SHP77 (cell line): ENCODE measurements around the gene SLC11A1.

Experiments used
- DNase-seq, 2 experiments: peaks; one replicate each; lab custom pipeline; 2025; lab: John Stamatoyannopoulos, UW

SLC11A1 gene

DNA sequence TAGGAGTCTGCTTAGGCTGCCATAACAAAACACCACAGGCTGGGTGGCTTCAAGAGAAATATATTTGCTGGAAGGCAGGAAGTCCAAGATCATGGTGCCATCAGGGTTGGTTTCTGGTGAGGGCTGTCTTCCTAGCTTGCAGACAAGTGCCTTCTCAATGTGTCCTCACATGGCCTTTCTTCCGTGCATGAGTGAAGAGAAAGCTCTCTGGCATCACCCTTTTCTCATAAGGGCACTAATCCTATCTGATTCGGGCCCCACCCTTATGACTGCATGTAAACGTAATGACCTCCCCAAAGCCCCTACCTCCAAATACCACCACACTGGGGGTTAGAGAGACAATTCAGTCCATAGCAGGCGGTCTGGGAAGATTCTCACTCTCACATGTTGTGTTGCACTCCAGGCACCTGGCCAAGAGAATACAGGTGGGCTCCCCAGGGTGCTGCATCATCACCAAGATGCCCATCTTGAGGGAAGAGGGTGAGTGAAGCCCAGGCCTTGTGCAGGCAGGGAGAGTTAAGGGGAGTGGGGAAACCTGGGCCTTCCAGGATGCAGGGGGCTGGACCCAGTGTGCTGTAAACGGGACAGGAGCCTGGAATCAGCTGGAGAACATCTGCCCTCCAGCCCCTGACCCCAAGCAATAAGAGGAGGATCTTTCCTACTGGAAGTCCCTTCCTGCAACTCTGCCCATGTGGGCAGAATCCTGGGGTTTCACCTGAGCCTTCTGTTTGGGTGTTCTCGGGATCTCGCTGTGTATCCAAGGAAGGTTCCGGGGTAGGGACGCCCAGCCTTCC lies 15.3 kb upstream of the SLC11A1 start:
- DNase-seq, result no peak

DNA sequence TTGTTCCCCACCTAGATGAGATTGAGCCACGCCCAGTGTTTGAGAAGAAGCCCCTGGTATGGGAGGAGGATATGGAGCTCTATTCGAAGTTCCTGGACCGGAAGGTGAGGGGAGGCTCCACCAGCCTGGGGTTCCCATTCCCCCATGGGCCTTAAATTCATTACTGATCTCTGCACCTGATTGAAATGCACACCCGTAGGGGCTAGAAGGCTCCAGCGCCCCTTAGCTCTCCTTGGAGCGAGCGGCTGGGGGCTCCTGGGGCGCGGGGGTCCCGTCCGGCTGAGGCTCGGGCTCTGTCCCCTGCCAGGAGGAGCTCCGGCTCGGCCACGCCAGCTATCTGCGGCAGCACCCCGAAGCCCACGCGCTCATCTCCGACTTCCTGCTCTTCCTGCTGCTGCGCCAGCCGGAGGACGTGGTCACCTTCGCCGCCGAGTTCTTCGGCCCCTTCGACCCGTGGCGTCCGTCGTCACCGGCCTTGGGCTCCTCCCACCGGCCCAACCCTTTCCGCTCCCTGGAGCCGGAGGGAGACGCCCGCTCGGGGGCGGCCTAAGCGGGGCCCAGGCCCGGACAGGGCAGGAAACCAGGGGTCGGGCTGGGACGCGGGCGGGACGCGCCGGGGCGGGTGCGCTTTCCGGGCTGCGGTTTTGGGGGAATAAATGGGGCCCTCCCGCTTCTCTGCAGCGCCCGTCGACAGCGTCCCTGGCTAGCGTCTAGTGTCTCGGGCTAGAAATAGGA lies 14.5 kb upstream of the SLC11A1 start:
- DNase-seq, result no peak

DNA sequence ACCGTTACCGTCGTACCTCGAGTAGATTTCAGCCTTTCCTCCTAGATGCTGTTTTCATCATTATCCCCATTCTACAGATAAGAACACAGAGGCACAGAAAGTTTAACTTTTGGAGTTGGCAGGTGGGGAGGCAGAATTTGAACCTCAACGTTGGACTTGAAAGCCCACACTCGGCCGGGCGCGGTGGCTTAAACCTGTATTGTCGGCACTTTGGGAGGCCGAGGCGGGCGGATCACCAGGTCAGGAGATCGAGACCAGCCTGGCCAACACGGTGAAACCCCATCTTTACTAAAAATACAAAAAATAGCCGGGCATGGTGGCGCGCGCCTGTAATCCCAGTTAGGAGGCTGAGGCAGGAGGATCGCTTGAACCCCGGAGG lies 13.9 kb upstream of the SLC11A1 start:
- DNase-seq, result no peak

DNA sequence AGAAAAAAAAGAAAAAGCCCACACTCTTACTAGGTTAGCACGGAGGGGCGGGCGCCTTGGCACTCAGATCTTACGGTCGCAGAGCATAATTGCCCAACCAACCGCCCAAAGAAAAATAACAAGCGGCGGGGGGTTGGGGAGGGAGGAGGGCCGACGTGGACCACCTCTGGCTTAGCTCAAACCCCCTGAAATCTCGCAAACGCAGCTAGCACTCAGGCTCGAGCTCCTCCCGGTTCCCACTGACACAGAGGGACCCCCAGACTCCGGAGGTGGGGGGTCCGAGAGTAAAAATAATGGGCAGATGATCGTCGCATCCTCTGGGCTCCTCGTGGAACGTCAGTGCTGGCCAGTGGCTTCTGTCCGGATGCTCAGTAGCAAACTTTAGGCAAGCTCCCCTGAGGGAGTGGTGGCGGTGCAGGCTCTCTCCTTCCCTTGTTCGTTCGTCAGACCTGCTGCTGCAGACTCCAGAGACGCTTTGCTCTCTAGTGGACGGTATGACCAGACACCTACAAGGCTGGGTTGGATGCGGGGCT lies 13.4 kb upstream of the SLC11A1 start:
- DNase-seq, result peak; percentile 53 to 69

DNA sequence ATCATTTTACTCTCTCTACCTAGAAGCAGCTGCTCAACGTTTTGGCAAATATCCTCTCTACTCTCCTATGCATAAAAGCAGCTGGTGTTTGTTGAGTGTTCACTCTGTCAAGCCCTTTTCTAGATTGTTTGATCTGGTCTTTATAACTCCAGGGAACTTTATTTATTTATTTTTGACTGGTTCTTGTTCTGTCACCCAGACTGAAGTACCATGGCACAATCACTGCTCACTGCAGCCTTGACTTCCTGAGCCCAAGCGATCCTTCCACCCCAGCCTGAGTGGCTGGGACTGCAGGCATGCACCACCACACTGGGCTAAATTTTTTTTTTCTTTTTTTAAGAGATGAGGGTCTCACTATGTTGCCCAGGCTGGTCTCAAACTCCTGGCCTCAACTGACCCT lies 12.7 kb upstream of the SLC11A1 start:
- DNase-seq, result peak; percentile 44 to 54

DNA sequence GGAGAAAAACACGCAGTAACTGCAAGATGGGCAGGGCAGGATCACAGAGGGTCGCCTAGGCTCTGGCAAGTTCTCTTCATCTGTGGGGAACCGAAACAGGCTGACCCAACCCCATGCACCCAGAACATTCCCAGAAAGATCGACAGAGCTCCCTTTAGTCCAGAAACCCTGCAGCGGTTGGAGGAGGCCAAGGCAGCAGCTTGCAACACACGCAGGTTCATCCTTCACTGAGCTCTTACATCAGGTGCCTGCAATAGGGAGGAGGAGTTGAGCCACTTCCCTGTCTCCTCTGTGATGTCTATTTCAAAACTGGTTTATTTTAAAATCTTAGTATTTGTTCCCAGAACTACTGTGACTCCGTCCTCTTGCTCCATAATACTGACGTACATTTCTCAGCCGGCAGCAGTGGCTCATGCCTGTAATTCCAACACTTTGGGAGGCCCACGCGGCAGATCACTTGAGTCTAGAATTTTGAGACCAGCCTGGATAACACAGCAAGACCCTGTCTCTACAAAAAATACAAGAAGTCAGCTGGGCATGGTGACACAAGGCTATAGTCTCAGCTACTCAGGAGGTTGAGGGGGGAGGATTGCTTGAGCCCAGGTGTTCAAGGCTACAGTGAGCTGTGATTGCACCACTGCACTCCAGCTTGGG lies 11.5 kb upstream of the SLC11A1 start:
- DNase-seq, result no peak

DNA sequence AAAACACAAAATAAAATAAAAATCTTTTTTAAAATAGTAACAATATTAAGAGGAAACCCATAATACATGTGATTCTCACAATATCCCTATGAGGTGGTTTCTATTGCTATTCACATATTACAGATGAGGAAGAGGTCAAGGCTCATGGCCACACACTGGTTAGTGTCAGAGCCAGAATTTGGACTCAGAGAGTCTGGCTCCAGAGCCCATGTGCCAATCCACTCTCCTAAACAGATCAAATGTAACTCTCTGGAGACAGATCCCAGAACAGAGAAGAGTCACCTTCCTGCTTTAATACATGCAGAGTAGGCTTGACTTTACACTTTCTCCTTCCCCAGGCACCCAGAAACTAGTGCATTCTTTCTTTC lies 10.1 kb upstream of the SLC11A1 start:
- DNase-seq, result no peak

DNA sequence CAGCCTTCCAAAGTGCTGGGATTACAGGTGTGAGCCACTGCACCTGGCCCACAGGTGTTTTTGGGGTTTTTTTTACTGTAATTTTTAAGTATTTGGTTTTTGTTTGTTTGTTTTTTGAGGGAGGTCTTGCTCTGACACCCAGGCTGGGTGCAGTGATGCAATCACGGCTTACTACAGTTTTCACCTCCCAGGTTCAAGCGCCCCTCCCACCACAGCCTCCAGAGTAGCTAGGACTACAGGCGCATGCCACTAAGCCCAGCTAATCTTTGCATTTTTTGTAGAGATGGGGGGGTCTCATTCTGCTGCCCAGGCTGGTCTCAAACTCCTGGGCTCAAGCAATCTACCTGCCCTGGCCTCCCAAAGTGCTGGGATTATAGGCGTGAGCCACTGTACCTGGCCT lies 7.3 kb upstream of the SLC11A1 start:
- no peak for DNase-seq

DNA sequence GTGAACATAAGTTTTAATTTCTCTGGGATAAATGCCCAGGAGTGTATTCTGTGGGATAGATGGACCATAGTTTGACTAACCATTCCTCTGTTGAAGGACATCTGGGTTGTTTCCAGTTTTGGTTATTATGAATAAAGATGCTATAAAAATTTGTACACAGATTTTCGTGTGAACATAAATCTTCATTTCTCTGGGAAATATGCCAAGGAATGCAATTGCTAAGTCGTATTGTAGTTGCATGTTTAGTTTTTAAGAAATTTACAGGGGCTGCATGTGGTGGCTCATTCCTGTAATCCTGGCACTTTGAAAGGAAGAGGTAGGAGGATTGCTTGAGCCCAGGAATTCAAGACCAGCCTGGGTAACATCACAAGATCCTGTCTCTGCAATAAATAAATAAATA lies 6.9 kb upstream of the SLC11A1 start:
- no peak for DNase-seq

DNA sequence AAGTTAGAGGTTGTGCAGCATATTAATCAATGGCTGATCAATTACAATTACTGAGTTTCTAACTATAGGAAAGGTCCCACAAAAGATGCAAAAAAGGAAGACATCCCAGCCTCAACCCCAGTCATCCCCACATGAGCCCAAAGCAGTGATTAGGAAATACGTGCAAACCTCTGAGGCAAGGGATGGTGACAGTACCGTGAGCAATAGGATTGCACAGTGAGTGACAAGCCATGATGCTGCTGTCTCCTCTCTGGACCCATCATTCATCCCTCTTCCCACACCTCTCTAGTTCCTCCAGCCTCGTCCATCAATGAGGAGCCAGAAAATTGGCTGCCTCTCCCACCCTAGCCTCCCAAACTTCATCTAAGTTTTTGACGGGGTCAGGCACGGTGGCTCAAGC lies 4.0 kb upstream of the SLC11A1 start:
- DNase-seq, result no peak

DNA sequence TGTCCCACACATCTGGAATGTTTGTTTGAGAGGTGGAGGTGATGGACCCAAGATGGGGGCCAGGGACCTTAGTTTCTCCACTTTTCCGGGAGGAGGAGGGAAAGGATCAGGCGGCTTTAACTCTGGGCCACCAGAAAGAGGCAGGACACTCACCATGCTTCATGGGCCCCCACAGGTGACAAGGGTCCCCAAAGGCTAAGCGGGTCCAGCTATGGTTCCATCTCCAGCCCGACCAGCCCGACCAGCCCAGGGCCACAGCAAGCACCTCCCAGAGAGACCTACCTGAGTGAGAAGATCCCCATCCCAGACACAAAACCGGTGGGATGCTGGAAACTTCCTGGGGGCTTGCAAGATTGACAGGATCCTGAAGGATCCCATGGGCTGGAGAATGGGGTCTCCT lies 712 bp downstream of the SLC11A1 start:
- DNase-seq, result no peak

DNA sequence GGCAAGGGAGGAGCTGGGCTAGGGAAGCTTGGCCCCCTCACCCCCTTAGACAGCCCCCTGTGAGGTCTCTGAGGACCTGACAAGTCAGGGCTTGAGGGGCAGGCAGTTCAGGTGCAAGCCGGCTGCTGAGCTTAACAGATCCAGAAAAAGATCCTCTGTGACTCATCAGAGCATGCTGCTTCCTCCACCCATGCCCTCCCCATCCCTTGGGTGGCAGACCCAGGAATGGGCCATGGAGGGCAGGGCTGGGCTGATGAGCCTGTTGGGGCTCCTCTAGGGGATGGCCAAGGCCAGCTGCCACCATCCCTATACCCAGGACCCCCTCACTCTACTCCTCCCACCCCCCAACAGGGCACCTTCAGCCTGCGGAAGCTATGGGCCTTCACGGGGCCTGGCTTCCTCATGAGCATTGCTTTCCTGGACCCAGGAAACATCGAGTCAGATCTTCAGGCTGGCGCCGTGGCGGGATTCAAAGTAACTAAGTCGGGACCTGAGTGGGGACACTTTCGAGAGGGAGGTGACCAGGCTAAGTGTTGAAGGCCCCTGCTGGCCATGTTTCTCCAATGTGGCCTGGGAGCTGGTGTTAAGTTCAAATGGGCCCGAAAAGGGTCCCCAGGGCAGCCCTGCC lies 1.9 kb downstream of the SLC11A1 start:
- DNase-seq, result no peak

DNA sequence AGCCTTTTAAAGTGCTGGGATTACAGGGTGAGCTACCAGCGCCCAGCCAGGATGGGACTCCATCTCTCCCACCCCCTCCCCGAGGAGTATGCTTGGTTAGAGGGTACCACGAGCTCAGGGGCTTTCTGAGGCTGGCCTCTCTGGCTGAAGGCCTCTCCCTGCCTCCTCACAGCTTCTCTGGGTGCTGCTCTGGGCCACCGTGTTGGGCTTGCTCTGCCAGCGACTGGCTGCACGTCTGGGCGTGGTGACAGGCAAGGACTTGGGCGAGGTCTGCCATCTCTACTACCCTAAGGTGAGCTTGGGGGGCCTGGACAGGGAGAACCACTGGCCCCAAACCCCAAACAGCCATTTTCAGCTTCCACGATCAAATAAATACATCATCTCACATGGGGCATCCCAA lies 2.9 kb downstream of the SLC11A1 start:
- no peak for DNase-seq

DNA sequence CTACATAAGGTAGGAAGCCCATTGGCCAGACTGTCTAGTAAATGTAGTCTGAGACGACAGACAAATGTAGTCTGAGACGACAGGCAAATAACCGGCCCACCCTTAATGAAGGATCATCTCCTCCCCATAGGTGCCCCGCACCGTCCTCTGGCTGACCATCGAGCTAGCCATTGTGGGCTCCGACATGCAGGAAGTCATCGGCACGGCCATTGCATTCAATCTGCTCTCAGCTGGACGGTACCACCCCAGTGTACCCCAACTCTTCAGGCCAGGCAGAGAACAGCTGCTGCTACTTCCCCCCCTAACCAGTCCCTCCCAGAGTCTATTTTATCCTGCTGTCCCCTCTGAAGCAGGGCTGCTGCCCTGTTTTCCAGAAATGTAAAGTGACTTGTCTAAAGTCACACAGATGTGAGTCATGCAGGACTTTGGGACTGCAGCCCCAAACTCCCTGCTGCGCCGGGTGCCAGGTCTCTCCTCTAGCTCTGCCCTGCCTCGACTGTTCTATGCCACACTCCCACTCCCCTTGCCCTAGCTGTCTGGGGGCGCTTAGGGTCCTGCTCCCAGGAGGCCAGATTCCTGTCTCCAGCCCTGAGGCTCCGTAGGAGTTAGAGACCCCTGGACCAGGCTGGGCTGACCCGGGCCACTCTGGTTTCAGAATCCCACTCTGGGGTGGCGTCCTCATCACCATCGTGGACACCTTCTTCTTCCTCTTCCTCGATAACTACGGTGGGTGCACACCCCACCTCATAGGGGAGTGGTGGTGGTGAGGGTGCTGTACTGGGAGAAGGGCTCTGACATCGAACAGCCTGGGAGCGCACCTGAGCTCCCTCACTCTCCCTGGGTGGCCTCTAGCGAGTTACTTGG lies 4.7 kb downstream of the SLC11A1 start:
- no peak for DNase-seq

DNA sequence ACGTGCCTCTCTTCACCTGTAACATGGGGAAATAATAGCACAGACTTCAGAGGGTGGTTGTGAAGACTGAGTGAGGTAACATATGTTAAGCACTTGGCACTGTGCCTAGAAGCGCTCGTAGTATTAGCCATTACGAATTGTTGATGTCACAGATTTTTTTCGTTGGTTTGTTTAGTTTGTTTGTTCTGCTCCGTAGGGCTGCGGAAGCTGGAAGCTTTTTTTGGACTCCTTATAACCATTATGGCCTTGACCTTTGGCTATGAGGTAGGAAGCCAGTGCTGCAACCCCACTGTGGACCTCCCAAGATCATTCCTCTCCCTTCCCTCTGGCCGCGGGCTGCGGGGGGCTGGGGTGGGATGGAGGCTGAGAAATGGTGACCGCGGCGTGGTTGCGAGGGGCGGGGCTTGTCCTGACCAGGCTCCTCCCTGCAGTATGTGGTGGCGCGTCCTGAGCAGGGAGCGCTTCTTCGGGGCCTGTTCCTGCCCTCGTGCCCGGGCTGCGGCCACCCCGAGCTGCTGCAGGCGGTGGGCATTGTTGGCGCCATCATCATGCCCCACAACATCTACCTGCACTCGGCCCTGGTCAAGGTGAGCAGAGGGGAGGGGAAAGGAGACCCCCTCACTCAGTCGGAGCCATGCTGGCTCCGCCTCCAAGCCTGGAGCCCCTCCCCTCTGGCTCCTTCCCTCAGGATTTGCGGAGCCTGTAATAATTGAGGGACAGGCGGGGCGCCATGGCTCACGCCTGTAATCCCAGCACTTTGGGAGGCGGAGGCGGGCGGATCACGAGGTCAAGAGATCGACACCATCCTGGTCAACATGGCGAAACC lies 5.5 kb downstream of the SLC11A1 start:
- peak; percentile 58 to 65 for DNase-seq

DNA sequence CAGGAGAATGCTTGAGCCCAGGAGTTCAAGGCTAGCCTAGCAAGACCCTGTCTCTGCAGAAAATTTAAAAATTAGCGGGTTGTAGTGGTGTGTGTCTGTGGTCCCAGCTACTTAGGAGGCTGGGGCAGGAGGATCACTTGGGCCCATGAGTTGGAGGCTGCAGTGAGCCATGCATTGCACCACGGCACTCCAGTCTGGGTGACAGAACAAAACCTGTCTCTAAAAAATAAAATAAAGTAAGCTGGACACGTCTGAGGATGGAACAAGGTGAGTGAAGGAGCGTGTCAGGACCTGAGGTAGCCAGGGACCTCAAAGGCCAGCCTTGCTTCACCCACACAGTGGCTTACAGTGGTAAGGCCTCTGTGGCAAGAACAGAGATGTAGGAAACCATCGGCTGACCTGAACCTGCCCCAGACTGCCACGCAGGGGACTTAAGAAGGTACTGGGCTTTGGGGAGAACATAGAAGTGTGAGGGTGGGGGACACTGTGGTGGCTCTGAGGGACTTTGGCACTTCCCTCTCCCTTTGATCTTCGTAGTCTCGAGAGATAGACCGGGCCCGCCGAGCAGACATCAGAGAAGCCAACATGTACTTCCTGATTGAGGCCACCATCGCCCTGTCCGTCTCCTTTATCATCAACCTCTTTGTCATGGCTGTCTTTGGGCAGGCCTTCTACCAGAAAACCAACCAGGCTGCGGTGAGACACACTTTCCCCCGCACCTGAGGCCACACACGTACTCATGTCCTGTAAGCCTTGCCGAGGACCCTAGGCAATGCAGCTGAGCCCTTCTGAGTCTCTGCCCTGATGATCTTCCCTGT lies 7.5 kb downstream of the SLC11A1 start:
- DNase-seq, result no peak

DNA sequence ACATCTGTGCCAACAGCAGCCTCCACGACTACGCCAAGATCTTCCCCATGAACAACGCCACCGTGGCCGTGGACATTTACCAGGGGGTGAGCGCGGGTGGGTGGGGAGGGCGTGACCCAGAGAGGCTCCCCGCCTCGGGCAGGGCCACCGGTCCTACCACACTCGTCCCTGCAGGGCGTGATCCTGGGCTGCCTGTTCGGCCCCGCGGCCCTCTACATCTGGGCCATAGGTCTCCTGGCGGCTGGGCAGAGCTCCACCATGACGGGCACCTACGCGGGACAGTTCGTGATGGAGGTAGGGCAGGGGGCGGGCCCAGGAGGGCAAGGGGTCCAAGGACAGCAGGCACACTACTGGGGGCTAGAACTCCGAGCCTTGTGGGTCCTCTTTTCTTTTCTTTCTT lies 9.1 kb downstream of the SLC11A1 start:
- no peak for DNase-seq

DNA sequence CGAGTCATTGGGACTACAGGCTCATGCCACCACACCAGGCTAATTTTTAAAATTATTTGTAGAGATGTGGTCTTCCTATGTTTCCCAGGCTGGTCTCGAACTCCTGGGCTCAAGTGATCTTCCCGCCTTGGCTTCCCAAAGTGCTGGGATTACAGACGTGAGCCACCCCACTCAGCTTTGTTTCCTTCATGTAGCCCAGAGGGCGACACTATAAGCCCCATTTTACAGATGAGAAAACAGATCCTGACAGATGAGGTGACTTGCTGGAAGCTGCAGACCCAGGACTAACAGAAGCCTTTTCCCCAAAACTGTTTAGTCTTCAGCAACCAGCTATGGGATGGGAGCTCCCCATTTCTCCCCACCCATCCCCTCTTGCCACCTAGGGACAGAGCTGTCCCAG lies 10.4 kb downstream of the SLC11A1 start:
- DNase-seq, result no peak

DNA sequence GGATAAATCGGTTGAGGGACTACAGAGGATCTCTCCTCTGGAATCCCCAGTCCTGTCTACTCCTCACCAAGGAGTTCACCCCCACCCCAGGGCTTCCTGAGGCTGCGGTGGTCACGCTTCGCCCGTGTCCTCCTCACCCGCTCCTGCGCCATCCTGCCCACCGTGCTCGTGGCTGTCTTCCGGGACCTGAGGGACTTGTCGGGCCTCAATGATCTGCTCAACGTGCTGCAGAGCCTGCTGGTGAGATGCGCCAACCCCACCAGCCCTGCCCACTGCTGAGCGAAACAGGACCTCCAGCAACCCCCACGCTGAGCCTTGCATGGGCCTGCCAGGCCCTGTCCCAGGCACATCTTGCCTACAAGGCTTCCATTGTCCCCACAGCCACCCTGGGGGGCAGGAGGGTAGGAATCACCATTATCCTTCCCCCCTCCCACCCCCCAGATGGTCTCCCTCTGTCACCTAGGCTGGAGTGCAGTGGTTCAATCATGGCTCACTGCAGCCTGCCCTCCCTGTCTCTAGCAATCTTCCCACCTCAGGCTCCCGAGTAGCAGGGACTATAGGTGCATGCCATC lies 10.9 kb downstream of the SLC11A1 start:
- no peak for DNase-seq
